Tibial nerve (tissue), 4 donors: ENCODE results near the gene PIGV. TPM values are rescaled to one million over a fixed set of nuclear protein-coding genes. Genes with fewer than 3 reads are reported as not detected.
"Not testable (repeated sequence)": the region's sequence is repeated elsewhere in the genome, so short reads cannot be mapped to it uniquely, and the experiment has no call there.

Experiments used
- DNase-seq, 2 donors: peaks; one replicate each; pipeline ENCODE4 v3.0.0-alpha.2; 2019; ENCODE audit warnings: low spot score in 2 of 2
- H3K27ac ChIP-seq, 4 donors: fragments of 200-600 bp; sonication (generic) in 3 of 4; one replicate each; pipeline ENCODE4 v1.5.1; 2017 to 2019; ENCODE audit warnings: mild to moderate bottlenecking in 1 of 4
- H3K27me3 ChIP-seq, 2 donors: fragments of 200-600 bp; sonication (generic) in 1 of 2; one replicate each; pipeline versions ENCODE4 v1.5.1 to v1.6.0; 2017 to 2019
- H3K36me3 ChIP-seq, 3 donors: fragments of 200-600 bp; sonication (generic); one replicate each; pipeline ENCODE4 v1.5.1; 2018 to 2019
- H3K4me1 ChIP-seq, 4 donors: fragments of 200-600 bp; sonication (generic) in 3 of 4; one replicate each; pipeline ENCODE4 v1.5.1; 2017 to 2019
- H3K4me3 ChIP-seq, 4 donors: fragments of 200-600 bp; sonication (generic) in 3 of 4; one replicate each; pipeline ENCODE4 v1.5.1; 2017 to 2019; ENCODE audit warnings: mild to moderate bottlenecking in 1 of 4, moderate library complexity in 1 of 4
- H3K9me3 ChIP-seq, 4 donors: fragments of 200-600 bp; sonication (generic) in 3 of 4; one replicate each; pipeline ENCODE4 v1.5.1; 2017 to 2019
- EP300 ChIP-seq, 2 donors: sonication (generic); formaldehyde crosslinking; IDR thresholded peaks; one replicate each; pipeline ENCODE4 v1.6.1; 2017; ENCODE audit warnings: antibody characterized with exemption in 2 of 2, mild to moderate bottlenecking in 1 of 2
- POLR2A ChIP-seq, 2 donors: fragments of 450-650 bp; IDR thresholded peaks; one replicate each; pipeline ENCODE4 v1.6.1; 2017; ENCODE audit warnings: antibody characterized with exemption in 2 of 2, mild to moderate bottlenecking in 2 of 2, moderate library complexity in 2 of 2
- WGBS, 2 donors: methylation state at CpG; one replicate each; pipeline ENCODE4 v1.1.5; 2018; 5-methylcytosine and 5-hydroxymethylcytosine counted together
- total RNA-seq, 4 donors: library from RNA; depleted of rRNA; stranded (reverse); fragments of >200 nt; gene quantifications; one replicate each; pipeline ENCODE4 v1.1.0, GENCODE V29; 2016
- TF ChIP-seq, protein P1 (sequence below), 5 experiments: fragments of 200-600 bp in 3 of 5; fragments of 450-650 bp in 2 of 5; sonication (generic) in 3 of 5; IDR thresholded peaks; one replicate each; pipeline ENCODE4 v1.5.1; 2016 to 2019; ENCODE audit warnings: antibody characterized with exemption in 5 of 5, mild to moderate bottlenecking in 3 of 5, moderate library complexity in 2 of 5

The PIGV gene
- total RNA-seq, 4 donors from 2014 or later: 9.3 to 22.2 (median 17.6) TPM

DNA sequence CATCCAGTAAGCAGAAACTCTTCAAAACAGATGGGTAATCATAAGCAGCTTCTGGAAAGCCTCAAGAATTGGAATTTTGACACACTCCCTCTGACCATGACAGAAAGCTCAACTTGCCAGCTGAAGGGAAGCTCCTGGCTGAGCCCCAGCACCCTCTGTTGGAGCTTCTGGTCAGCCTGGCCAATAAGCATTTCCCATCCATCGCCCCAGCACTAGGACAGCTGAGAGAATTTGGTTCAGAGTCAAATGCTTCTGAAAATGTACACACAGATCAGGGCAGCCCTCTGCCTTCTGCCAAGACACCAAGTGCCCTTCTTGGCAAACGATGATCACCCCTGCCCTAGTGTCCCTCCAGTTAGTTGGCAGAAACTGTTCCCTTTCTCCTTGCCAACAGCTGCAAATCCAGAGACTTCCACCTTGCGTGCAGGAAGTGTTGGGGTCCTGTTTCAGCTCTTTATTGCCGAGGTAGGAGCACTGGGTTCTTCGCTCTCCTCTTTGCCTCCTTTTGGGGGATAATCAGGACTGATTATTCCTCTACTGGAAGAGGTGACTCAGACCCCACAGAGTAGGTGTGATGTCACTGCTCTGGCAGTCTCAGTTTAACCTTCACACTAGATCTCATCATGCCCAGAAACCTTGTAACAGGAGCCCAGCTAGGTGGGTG lies 11.9 kb downstream of the PIGV start:
- Histone ChIP-seq H3K9me3 (no peaks in the 10 kb centered on the region), H3K27me3 (no peaks in the 10 kb centered on the region), H3K36me3 (peaks cover 0 to 26% (median 6%) of the 10 kb centered on the region in 3 donors), H3K27ac (peak overlapping the region in 3 of 4 donors; percentile 51 to 65 (median 58)), H3K4me3 (no peak overlapping the region), H3K4me1 (peaks cover 0 to 22% (median 12%) of the 10 kb centered on the region in 4 donors)
- 21 to 33% methylated on average over 5 of the region's 5 CpGs for WGBS, 2 donors
- no peak for DNase-seq
- TF ChIP-seq, protein P1, sequence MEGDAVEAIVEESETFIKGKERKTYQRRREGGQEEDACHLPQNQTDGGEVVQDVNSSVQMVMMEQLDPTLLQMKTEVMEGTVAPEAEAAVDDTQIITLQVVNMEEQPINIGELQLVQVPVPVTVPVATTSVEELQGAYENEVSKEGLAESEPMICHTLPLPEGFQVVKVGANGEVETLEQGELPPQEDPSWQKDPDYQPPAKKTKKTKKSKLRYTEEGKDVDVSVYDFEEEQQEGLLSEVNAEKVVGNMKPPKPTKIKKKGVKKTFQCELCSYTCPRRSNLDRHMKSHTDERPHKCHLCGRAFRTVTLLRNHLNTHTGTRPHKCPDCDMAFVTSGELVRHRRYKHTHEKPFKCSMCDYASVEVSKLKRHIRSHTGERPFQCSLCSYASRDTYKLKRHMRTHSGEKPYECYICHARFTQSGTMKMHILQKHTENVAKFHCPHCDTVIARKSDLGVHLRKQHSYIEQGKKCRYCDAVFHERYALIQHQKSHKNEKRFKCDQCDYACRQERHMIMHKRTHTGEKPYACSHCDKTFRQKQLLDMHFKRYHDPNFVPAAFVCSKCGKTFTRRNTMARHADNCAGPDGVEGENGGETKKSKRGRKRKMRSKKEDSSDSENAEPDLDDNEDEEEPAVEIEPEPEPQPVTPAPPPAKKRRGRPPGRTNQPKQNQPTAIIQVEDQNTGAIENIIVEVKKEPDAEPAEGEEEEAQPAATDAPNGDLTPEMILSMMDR (IDR thresholded peaks at IDR 0.05): no peak
- TF ChIP-seq EP300 (IDR thresholded peaks at IDR 0.05): peak in 1 of 2 donors; percentile 40

DNA sequence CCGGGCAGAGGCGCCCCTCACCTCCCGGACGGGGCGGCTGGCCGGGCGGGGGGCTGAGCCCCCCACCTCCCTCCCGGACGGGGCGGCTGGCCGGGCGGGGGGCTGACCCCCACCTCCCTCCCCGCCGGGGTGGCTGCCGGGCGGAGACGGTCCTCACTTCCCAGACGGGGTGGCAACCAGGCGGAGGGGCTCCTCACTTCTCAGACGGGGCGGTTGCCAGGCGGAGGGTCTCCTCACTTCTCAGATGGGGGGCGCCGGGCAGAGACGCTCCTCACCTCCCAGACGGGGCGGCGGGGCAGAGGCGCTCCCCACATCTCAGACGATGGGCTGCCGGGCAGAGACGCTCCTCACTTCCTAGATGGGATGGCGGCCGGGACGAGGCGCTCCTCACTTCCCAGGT lies 16.2 kb downstream of the PIGV start:
- H3K27me3 ChIP-seq, H3K36me3 ChIP-seq, H3K4me3 ChIP-seq, H3K27ac ChIP-seq, DNase-seq, H3K9me3 ChIP-seq: not testable (repeated sequence)
- 97 to 100% methylated on average over 3 to 18 of the region's 36 CpGs for WGBS, 2 donors
- peaks cover 0 to 17% (median 11%) of the 10 kb centered on the region in 4 donors for H3K4me1 ChIP-seq

DNA sequence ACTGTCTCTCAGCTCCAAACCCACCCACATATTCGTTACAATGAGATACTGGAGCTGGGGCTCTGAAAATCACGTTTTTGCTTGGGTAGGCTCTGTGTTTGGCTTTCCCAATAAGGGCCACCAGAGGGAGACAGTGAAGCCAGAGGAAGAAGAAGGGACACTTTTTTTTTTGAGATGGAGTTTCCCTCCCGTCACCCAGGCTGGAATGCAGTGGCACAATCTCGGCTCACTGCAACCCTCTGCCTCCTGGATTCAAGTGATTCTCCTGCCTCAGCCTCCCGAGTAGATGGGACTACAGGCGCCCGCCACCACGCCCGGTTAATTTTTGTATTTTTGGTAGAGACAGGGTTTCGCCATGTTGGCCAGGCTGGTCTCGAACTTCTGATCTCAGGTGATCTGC lies 22.4 kb downstream of the PIGV start:
- not testable (repeated sequence) for H3K4me3 ChIP-seq, H3K27ac ChIP-seq, H3K9me3 ChIP-seq, H3K36me3 ChIP-seq, H3K27me3 ChIP-seq, H3K4me1 ChIP-seq
- 54 to 58% methylated on average over 11 of the region's 11 CpGs for WGBS, 2 donors
- TF ChIP-seq, protein P1 (IDR thresholded peaks at IDR 0.05): peak; percentile 52 to 74 (median 69)
- peak; percentile 47 to 87 for DNase-seq

DNA sequence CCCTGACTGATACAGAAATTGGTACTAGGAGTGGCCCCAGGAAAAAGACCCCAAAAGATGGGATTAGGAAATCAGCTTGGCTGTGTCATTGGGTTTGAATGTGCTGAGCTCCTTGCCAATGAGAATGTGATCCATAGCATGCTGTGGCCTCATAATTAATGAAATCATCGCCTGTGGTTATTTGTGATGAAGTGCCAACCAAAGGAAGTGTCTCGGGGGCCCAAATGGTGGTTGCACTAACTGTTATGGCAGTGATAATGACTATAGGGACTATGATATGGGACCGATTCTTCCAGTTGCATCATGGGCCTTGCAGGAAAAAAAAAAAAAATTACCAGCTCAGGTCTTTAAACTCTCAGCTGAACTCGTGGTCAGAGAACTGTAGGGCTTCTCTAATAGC lies 23.3 kb downstream of the PIGV start:
- Histone ChIP-seq H3K27ac (no peak overlapping the region), H3K36me3 (no peaks in the 10 kb centered on the region), H3K9me3 (no peaks in the 10 kb centered on the region), H3K4me3 (no peak overlapping the region), H3K27me3 (no peaks in the 10 kb centered on the region), H3K4me1 (no peaks in the 10 kb centered on the region)
- DNase-seq: no peak
- WGBS, 2 donors: 68 to 77% methylated on average over 4 of the region's 4 CpGs
- TF ChIP-seq POLR2A (IDR thresholded peaks at IDR 0.05): no peak
- TF ChIP-seq EP300 (IDR thresholded peaks at IDR 0.05): no peak
- TF ChIP-seq, protein P1 (IDR thresholded peaks at IDR 0.05): no peak

DNA sequence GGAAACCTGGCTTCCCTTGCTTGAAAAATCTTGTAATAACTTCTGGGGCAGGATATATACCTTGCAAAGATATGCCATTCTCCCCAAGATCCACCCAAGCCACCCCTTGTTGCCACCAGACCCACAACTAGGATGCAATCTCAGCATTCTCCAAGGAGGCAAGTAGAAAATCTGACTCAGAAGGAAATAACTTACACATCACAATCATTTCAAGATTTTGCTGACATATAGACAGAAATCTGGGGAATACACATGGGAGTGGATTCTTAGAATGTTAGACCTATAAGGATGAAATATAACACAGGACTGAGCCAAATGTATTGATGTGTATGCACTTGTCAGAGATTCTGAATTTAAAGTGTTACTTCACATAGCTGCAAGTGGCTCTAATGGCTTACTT lies 24.0 kb downstream of the PIGV start:
- no peak for TF ChIP-seq POLR2A (IDR thresholded peaks at IDR 0.05)
- no peak for TF ChIP-seq EP300 (IDR thresholded peaks at IDR 0.05)
- TF ChIP-seq, protein P1 (IDR thresholded peaks at IDR 0.05): no peak
- no peak for DNase-seq

DNA sequence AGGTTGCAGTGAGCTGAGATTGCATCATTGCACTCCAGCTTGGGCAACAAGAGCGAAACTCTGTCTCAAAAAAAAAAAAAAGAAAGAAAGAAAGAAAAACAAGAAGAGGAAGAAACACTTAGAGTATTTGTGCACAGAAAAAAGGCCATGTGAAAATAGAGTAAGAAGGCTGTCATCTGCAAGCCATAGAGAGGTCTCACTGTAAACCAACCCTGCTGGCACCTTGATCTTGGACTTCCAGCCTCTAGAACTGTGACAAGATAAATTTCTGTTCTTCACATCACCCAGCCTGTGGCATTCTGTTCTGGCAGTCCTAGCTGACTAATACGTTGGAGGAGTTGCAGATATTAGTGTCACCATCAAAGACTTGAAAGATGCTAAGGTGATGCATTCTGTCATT lies 26.6 kb downstream of the PIGV start:
- Histone ChIP-seq H3K36me3 (no peaks in the 10 kb centered on the region), H3K27ac (no peak overlapping the region), H3K27me3 (no peaks in the 10 kb centered on the region), H3K9me3 (no peaks in the 10 kb centered on the region), H3K4me3 (no peak overlapping the region), H3K4me1 (no peaks in the 10 kb centered on the region)
- TF ChIP-seq, protein P1 (IDR thresholded peaks at IDR 0.05): no peak
- TF ChIP-seq POLR2A (IDR thresholded peaks at IDR 0.05) (no peak), EP300 (IDR thresholded peaks at IDR 0.05) (no peak)
- WGBS, 2 donors: 91 to 93% methylated on average over 2 of the region's 2 CpGs
- no peak for DNase-seq

More for the DNA sequence above, 24.0 kb downstream of the PIGV start:
- Histone ChIP-seq H3K27me3 (no peaks in the 10 kb centered on the region), H3K27ac (no peak overlapping the region), H3K9me3 (no peaks in the 10 kb centered on the region), H3K36me3 (no peaks in the 10 kb centered on the region), H3K4me3 (no peak overlapping the region), H3K4me1 (no peaks in the 10 kb centered on the region)
